ENCODE results near the gene XIST. TPM values are rescaled to one million over a fixed set of nuclear protein-coding genes. Genes with fewer than 3 reads are reported as not detected.

XIST gene
- 95.3 and 106 TPM in 2 replicates for total RNA-seq

GRCh38 chrX:73852467-73852866 is at the start of gene XIST:
Gene XIST (minus strand): TSS chrX:73852714.

